GM19467 (cell line): ENCODE results near the gene LIN28A.

Experiments
- ATAC-seq: cut with Tn5 transposase; IDR thresholded peaks from one replicate; pipeline ENCODE4 v1.9.1; 2021; ENCODE audit warnings: mild to moderate bottlenecking, moderate library complexity; ENCODE audit not compliant: unreplicated experiment

LIN28A gene

GRCh38 chr1:26477446-26478152, 67.0 kb downstream of the LIN28A start:
- ATAC-seq = no peak

GRCh38 chr1:26478159-26478558, 67.5 kb downstream of the LIN28A start:
- ATAC-seq = no peak

GRCh38 chr1:26478988-26479387, 68.4 kb downstream of the LIN28A start:
- no peak for ATAC-seq
